ENCODE data around the gene PEX16.

DNA sequence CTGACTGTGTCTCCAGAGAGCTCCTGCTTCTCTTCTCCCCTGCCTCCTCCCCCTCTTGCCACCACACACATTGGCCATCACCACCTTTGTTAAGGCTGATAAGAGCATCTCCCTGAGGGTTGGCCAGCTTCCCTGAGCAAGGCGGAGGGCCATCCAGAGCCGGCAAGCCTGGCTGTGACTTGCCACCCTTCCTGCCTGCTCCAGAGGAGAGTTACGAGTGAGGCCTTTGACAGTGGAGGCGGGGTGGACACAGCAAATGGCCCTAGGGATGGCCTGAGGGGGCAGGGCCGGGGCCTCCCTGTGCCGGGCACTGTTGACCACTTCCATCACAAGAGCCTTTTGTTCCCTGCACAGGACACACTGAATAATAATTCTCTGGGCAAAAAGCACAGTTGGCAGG is 16.1 kb downstream of the PEX16 start:
- no peak for TF ChIP-seq POLR2A (IDR thresholded peaks at IDR 0.05)
- TF ChIP-seq EP300 (IDR thresholded peaks at IDR 0.05): no peak
- TF ChIP-seq, protein P1, sequence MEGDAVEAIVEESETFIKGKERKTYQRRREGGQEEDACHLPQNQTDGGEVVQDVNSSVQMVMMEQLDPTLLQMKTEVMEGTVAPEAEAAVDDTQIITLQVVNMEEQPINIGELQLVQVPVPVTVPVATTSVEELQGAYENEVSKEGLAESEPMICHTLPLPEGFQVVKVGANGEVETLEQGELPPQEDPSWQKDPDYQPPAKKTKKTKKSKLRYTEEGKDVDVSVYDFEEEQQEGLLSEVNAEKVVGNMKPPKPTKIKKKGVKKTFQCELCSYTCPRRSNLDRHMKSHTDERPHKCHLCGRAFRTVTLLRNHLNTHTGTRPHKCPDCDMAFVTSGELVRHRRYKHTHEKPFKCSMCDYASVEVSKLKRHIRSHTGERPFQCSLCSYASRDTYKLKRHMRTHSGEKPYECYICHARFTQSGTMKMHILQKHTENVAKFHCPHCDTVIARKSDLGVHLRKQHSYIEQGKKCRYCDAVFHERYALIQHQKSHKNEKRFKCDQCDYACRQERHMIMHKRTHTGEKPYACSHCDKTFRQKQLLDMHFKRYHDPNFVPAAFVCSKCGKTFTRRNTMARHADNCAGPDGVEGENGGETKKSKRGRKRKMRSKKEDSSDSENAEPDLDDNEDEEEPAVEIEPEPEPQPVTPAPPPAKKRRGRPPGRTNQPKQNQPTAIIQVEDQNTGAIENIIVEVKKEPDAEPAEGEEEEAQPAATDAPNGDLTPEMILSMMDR (IDR thresholded peaks at IDR 0.05): no peak

All from ovary (tissue), 3 donors.